PFSK-1 (cell line): ENCODE results near the gene NAA15.

ENCODE experiments used
- POLR2AphosphoS5 ChIP-seq: IDR thresholded peaks from 2 replicates; pipeline ENCODE4 v1.6.1; 2012; ENCODE audit warnings: low read depth, mild to moderate bottlenecking, control low read depth, low read length, moderate library complexity
- TAF1 ChIP-seq: IDR thresholded peaks from 2 replicates; pipeline ENCODE4 v1.6.1; 2012; ENCODE audit warnings: low read length, control low read depth, borderline replicate concordance; ENCODE audit not compliant: insufficient read depth
- TF ChIP-seq, protein P1 (sequence below), 2 experiments: IDR thresholded peaks; 2 replicates each; pipeline versions ENCODE4 v1.6.1 to v1.8.0; 2011 to 2012; ENCODE audit warnings: low read depth in 2 of 2, low read length in 2 of 2, control low read depth in 1 of 2, inconsistent platforms in 1 of 2, mild to moderate bottlenecking in 1 of 2, moderate library complexity in 1 of 2; ENCODE audit not compliant: insufficient read depth in 1 of 2

- no peak for TF ChIP-seq POLR2AphosphoS5
- TF ChIP-seq, protein P1, sequence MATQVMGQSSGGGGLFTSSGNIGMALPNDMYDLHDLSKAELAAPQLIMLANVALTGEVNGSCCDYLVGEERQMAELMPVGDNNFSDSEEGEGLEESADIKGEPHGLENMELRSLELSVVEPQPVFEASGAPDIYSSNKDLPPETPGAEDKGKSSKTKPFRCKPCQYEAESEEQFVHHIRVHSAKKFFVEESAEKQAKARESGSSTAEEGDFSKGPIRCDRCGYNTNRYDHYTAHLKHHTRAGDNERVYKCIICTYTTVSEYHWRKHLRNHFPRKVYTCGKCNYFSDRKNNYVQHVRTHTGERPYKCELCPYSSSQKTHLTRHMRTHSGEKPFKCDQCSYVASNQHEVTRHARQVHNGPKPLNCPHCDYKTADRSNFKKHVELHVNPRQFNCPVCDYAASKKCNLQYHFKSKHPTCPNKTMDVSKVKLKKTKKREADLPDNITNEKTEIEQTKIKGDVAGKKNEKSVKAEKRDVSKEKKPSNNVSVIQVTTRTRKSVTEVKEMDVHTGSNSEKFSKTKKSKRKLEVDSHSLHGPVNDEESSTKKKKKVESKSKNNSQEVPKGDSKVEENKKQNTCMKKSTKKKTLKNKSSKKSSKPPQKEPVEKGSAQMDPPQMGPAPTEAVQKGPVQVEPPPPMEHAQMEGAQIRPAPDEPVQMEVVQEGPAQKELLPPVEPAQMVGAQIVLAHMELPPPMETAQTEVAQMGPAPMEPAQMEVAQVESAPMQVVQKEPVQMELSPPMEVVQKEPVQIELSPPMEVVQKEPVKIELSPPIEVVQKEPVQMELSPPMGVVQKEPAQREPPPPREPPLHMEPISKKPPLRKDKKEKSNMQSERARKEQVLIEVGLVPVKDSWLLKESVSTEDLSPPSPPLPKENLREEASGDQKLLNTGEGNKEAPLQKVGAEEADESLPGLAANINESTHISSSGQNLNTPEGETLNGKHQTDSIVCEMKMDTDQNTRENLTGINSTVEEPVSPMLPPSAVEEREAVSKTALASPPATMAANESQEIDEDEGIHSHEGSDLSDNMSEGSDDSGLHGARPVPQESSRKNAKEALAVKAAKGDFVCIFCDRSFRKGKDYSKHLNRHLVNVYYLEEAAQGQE (IDR thresholded peaks at IDR 0.05; ENCODE audit: insufficient read depth in 1 of 2, low read depth in 2 of 2, low read length in 2 of 2), result no peak
- TF ChIP-seq TAF1, result no peak
These were observed 67.7 kb downstream of the NAA15 start for GRCh38 chr4:139368998-139369397.
